Measurements from ENCODE around the gene ING4.

DNA sequence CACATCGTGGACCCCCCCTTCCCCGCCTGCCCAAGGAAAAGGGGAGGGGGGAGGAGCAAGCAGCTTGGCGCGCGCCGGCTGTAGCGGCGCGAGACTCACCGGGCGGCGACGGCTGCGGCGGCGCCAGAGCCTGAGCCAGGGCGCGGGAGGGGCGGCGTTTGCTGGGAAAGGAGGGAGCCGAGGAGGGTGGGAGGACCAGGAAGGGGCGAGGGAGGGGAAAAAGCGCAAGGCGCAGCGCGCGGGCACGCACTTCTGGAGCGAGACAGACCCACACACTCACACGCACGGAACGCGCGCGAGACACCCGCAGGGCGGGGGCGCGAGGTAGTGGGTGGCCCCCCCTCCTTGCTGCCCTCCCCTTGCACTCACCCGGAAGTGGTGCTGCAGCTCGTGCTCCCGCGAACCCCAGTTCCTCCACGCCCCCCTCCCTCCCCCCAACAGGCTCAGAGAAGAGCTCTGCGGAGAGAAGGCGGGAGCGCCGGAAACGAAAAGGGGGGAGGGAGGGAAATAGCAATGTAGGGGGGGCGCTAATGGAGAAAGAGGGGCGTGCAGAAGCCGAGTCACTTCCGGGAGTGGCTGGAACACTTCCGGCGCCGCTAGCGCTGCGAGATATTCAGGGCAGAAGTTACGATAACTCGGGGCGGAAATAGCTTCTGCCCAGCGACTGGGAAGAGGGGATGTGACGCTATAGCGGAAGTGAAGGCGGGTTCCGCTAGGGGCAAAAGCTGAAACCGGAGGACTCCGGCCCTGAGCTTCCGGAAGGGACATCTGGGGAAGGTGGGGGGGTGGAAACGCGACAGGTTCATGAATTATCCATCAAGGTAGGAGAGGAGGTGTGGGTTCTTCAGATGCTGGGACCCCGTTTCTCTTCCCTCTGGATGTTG, 26.3 kb upstream of the ING4 start, which contains the start of gene ZNF384:
- TF ChIP-seq, protein P1, sequence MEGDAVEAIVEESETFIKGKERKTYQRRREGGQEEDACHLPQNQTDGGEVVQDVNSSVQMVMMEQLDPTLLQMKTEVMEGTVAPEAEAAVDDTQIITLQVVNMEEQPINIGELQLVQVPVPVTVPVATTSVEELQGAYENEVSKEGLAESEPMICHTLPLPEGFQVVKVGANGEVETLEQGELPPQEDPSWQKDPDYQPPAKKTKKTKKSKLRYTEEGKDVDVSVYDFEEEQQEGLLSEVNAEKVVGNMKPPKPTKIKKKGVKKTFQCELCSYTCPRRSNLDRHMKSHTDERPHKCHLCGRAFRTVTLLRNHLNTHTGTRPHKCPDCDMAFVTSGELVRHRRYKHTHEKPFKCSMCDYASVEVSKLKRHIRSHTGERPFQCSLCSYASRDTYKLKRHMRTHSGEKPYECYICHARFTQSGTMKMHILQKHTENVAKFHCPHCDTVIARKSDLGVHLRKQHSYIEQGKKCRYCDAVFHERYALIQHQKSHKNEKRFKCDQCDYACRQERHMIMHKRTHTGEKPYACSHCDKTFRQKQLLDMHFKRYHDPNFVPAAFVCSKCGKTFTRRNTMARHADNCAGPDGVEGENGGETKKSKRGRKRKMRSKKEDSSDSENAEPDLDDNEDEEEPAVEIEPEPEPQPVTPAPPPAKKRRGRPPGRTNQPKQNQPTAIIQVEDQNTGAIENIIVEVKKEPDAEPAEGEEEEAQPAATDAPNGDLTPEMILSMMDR (IDR thresholded peaks at IDR 0.05): peak in 2 of 3 experiments; percentile 21 to 27
- TF ChIP-seq POLR2A (IDR thresholded peaks at IDR 0.05; ENCODE audit: low read depth): no peak
- no peak for TF ChIP-seq EP300 (IDR thresholded peaks at IDR 0.05)
- TF ChIP-seq POLR2AphosphoS5 (IDR thresholded peaks at IDR 0.05): peak; percentile 76 to 88

Data from esophagus muscularis mucosa (tissue), 4 donors.